ENCODE results near the gene SPRY4.
"Not testable (repeated sequence)": the region's sequence is repeated elsewhere in the genome, so short reads cannot be mapped to it uniquely, and the experiment has no call there.

SPRY4 gene

GRCh38 chr5:142314109-142314508 is 10.7 kb downstream of the SPRY4 start:
- DNase-seq, result no peak

- DNase-seq, result no peak
Observed at GRCh38 chr5:142313682-142314081, 11.1 kb downstream of the SPRY4 start.

- DNase-seq, result no peak
Observed at GRCh38 chr5:142313275-142313674, 11.5 kb downstream of the SPRY4 start.

GRCh38 chr5:142312399-142312798 is 12.4 kb downstream of the SPRY4 start:
- no peak for DNase-seq

GRCh38 chr5:142311725-142312124 is 13.1 kb downstream of the SPRY4 start:
- DNase-seq, result no peak

- no peak for DNase-seq
Observed at GRCh38 chr5:142310803-142311202, 14.0 kb downstream of the SPRY4 start.

GRCh38 chr5:142309747-142310318 is 15.0 kb downstream of the SPRY4 start:
- no peak for DNase-seq

- no peak for DNase-seq
Observed at GRCh38 chr5:142308358-142308757, 16.5 kb downstream of the SPRY4 start.

GRCh38 chr5:142307146-142307890 is 17.5 kb downstream of the SPRY4 start:
- DNase-seq, result no peak

GRCh38 chr5:142306077-142306502 is 18.7 kb downstream of the SPRY4 start:
- no peak for DNase-seq

- no peak for DNase-seq
Observed at GRCh38 chr5:142305211-142305610, 19.6 kb downstream of the SPRY4 start.

- no peak for DNase-seq
Observed at GRCh38 chr5:142304013-142304701, 20.7 kb downstream of the SPRY4 start.

- no peak for DNase-seq
Observed at GRCh38 chr5:142303565-142303964, 21.3 kb downstream of the SPRY4 start.

- DNase-seq, result no peak
Observed at GRCh38 chr5:142301540-142301939, 23.3 kb downstream of the SPRY4 start.

- DNase-seq, result no peak
Observed at GRCh38 chr5:142300677-142301076, 24.1 kb downstream of the SPRY4 start.

GRCh38 chr5:142298789-142299188 is 26.0 kb downstream of the SPRY4 start:
- no peak for DNase-seq

GRCh38 chr5:142297786-142298185 is 27.0 kb downstream of the SPRY4 start:
- DNase-seq, result not testable (repeated sequence)

- no peak for DNase-seq
Observed at GRCh38 chr5:142296914-142297417, 27.9 kb downstream of the SPRY4 start.

- no peak for DNase-seq
Observed at GRCh38 chr5:142295960-142296860, 28.6 kb downstream of the SPRY4 start.

- no peak for DNase-seq
Observed at GRCh38 chr5:142295084-142295758, 29.6 kb downstream of the SPRY4 start.

GRCh38 chr5:142293486-142293885 is 31.3 kb downstream of the SPRY4 start:
- no peak for DNase-seq

- no peak for DNase-seq
Observed at GRCh38 chr5:142292808-142293207, 32.0 kb downstream of the SPRY4 start.
